ENCODE measurements around the gene PSMD5.

DNA sequence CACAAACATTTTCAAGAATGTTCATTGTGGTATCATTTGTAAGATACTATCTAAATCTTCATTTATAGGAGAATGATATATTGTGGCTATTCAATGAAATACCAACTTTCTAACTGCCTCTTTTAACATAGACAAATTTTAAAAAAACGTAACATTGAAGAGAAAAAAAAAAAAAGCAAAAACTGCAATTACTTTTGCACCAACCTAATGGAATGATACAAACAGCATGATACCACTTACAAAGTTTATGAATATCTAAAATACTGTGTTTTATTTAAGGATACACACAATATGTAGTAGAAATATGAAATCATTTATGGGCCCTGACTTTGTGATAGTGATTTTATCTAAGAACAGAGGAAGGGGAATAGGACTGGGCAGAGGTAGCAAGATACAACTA, 24.1 kb downstream of the PSMD5 start:
- no peak for TF ChIP-seq SIN3A (IDR thresholded peaks at IDR 0.05; ENCODE audit: borderline replicate concordance, insufficient read depth, low read length)
- no peak for TF ChIP-seq POLR2AphosphoS5 (IDR thresholded peaks at IDR 0.05; ENCODE audit: low read depth, low read length)
- TF ChIP-seq, protein P1, sequence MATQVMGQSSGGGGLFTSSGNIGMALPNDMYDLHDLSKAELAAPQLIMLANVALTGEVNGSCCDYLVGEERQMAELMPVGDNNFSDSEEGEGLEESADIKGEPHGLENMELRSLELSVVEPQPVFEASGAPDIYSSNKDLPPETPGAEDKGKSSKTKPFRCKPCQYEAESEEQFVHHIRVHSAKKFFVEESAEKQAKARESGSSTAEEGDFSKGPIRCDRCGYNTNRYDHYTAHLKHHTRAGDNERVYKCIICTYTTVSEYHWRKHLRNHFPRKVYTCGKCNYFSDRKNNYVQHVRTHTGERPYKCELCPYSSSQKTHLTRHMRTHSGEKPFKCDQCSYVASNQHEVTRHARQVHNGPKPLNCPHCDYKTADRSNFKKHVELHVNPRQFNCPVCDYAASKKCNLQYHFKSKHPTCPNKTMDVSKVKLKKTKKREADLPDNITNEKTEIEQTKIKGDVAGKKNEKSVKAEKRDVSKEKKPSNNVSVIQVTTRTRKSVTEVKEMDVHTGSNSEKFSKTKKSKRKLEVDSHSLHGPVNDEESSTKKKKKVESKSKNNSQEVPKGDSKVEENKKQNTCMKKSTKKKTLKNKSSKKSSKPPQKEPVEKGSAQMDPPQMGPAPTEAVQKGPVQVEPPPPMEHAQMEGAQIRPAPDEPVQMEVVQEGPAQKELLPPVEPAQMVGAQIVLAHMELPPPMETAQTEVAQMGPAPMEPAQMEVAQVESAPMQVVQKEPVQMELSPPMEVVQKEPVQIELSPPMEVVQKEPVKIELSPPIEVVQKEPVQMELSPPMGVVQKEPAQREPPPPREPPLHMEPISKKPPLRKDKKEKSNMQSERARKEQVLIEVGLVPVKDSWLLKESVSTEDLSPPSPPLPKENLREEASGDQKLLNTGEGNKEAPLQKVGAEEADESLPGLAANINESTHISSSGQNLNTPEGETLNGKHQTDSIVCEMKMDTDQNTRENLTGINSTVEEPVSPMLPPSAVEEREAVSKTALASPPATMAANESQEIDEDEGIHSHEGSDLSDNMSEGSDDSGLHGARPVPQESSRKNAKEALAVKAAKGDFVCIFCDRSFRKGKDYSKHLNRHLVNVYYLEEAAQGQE (IDR thresholded peaks at IDR 0.05; ENCODE audit: insufficient read depth in 1 of 2, low read depth in 2 of 2, low read length in 2 of 2): no peak
- TF ChIP-seq TAF1 (IDR thresholded peaks at IDR 0.05; ENCODE audit: borderline replicate concordance, insufficient read depth, low read length): no peak
- TF ChIP-seq FOXP2 (optimal IDR thresholded peaks at IDR 0.05; ENCODE audit: borderline replicate concordance, extremely low read depth, extremely low read length, insufficient read depth): no peak

All from PFSK-1 (cell line).